Measurements from ENCODE around the gene GRIA3. TPM values are rescaled to one million over a fixed set of nuclear protein-coding genes. Genes with fewer than 3 reads are reported as not detected.

GRIA3 gene
- total RNA-seq, 1 experiment from 2014 or later = 3.8 TPM

DNA sequence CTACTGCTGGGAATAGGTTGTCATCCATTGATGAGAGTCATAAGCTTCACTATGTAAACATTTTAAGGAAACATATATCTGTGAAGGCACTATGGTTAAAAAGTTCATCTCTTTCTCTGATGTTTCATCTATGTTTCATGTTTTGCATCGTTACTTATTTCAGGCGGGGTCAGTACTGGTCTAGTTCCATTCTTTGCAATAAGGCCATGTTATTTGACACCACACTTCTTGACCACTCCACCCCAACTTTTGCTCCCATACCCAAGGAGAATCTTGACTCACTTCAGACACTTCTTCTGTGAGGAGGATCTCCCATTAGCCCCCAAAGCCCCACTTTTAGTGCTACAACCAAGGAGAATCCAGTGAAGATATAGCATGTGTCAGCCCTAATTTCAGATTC is 119.4 kb downstream of the GRIA3 start (continued):
- TF ChIP-seq, protein P1, sequence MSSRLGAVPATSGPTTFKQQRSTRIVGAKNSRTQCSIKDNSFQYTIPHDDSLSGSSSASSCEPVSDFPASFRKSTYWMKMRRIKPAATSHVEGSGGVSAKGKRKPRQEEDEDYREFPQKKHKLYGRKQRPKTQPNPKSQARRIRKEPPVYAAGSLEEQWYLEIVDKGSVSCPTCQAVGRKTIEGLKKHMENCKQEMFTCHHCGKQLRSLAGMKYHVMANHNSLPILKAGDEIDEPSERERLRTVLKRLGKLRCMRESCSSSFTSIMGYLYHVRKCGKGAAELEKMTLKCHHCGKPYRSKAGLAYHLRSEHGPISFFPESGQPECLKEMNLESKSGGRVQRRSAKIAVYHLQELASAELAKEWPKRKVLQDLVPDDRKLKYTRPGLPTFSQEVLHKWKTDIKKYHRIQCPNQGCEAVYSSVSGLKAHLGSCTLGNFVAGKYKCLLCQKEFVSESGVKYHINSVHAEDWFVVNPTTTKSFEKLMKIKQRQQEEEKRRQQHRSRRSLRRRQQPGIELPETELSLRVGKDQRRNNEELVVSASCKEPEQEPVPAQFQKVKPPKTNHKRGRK (CRISPR knock-in tag; IDR thresholded peaks at IDR 0.05; ENCODE audit: borderline replicate concordance) = no peak
- no peak for TF ChIP-seq NR3C1 (CRISPR knock-in tag; conservative IDR thresholded peaks at IDR 0.05; ENCODE audit: low read depth)

DNA sequence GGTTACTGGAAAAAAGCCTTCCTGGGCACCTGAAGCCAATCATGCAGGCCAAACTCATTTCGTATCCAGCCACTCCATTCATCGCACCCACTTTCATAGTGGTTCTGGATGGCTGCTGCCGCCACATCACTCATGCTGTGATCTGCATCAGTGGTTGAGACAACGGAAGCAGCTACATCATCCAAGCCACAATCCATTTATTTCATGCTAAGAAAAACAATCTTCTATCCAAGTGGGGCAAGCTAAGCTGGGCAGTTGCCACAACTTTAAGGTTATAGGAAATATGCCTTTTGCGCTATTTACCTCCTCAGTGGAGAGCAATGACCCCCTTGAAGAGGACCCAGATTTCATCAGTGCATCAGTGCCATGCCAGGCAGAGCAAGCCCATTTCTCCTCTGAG is 124.6 kb downstream of the GRIA3 start:
- Mint-ChIP-seq H3K36me3 (no peaks in the 10 kb centered on the region), H3K27me3 (ENCODE audit: low read depth) (no peaks in the 10 kb centered on the region; the same call in 1 of the 2 replicates), H3K27ac (no peak overlapping the region), H3K4me1 (no peaks in the 10 kb centered on the region), H3K4me3 (no peak overlapping the region), H3K9me3 (no peaks in the 10 kb centered on the region)
- ATAC-seq (no peak), DNase-seq (ENCODE audit: low spot score) (no peak)
- TF ChIP-seq ZNF671 (CRISPR knock-in tag; IDR thresholded peaks at IDR 0.05) = no peak
- no peak for TF ChIP-seq JAZF1 (CRISPR knock-in tag; IDR thresholded peaks at IDR 0.05)
- TF ChIP-seq, protein P2, sequence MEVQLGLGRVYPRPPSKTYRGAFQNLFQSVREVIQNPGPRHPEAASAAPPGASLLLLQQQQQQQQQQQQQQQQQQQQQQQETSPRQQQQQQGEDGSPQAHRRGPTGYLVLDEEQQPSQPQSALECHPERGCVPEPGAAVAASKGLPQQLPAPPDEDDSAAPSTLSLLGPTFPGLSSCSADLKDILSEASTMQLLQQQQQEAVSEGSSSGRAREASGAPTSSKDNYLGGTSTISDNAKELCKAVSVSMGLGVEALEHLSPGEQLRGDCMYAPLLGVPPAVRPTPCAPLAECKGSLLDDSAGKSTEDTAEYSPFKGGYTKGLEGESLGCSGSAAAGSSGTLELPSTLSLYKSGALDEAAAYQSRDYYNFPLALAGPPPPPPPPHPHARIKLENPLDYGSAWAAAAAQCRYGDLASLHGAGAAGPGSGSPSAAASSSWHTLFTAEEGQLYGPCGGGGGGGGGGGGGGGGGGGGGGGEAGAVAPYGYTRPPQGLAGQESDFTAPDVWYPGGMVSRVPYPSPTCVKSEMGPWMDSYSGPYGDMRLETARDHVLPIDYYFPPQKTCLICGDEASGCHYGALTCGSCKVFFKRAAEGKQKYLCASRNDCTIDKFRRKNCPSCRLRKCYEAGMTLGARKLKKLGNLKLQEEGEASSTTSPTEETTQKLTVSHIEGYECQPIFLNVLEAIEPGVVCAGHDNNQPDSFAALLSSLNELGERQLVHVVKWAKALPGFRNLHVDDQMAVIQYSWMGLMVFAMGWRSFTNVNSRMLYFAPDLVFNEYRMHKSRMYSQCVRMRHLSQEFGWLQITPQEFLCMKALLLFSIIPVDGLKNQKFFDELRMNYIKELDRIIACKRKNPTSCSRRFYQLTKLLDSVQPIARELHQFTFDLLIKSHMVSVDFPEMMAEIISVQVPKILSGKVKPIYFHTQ (CRISPR knock-in tag; IDR thresholded peaks at IDR 0.05) = no peak
- TF ChIP-seq NR2C2 (CRISPR knock-in tag; IDR thresholded peaks at IDR 0.05) = no peak
- TF ChIP-seq SMAD4 (CRISPR knock-in tag; IDR thresholded peaks at IDR 0.05) = no peak
- TF ChIP-seq, protein P3, sequence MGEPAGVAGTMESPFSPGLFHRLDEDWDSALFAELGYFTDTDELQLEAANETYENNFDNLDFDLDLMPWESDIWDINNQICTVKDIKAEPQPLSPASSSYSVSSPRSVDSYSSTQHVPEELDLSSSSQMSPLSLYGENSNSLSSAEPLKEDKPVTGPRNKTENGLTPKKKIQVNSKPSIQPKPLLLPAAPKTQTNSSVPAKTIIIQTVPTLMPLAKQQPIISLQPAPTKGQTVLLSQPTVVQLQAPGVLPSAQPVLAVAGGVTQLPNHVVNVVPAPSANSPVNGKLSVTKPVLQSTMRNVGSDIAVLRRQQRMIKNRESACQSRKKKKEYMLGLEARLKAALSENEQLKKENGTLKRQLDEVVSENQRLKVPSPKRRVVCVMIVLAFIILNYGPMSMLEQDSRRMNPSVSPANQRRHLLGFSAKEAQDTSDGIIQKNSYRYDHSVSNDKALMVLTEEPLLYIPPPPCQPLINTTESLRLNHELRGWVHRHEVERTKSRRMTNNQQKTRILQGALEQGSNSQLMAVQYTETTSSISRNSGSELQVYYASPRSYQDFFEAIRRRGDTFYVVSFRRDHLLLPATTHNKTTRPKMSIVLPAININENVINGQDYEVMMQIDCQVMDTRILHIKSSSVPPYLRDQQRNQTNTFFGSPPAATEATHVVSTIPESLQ (CRISPR knock-in tag; IDR thresholded peaks at IDR 0.05) = no peak
- no peak for TF ChIP-seq SP1 (CRISPR knock-in tag; conservative IDR thresholded peaks at IDR 0.05)
- POLR2A ChIA-PET = no interaction called here
- CTCF ChIA-PET = no interaction called here

DNA sequence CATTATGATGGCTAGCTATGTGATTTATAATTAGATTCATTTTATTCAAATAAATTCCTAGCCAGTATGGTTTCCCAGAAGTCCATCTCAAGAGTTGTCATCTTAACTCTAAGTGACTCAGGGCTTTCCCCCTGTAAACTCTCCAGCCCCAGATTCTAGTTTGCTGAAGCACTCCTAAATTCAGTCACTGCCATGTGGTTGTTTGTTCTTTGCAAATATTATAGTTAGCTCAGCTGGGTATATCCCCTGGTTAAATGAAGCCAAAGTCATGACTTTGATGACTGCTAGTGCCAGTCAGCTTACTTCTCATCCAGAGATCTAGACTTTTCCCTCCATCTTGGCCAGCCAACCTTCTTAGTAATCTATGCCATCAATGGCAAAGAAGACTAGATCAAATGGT is 126.0 kb downstream of the GRIA3 start:
- Mint-ChIP-seq H3K4me1 (no peaks in the 10 kb centered on the region), H3K9me3 (no peaks in the 10 kb centered on the region), H3K27me3 (ENCODE audit: low read depth) (no peaks in the 10 kb centered on the region; the same call in 1 of the 2 replicates), H3K27ac (no peak overlapping the region), H3K36me3 (no peaks in the 10 kb centered on the region), H3K4me3 (no peak overlapping the region)
- ATAC-seq (no peak), DNase-seq (ENCODE audit: low spot score) (no peak)
- TF ChIP-seq ZNF416 (CRISPR knock-in tag; IDR thresholded peaks at IDR 0.05) (no peak), TP53 (CRISPR knock-in tag; IDR thresholded peaks at IDR 0.05) (no peak), SMAD3 (CRISPR knock-in tag; IDR thresholded peaks at IDR 0.05; ENCODE audit: borderline replicate concordance) (no peak), IRF2 (CRISPR knock-in tag; IDR thresholded peaks at IDR 0.05; ENCODE audit: borderline replicate concordance, low read depth) (no peak), TEAD1 (CRISPR knock-in tag; IDR thresholded peaks at IDR 0.05) (no peak), SOX15 (CRISPR knock-in tag; IDR thresholded peaks at IDR 0.05) (no peak), SMAD4 (CRISPR knock-in tag; IDR thresholded peaks at IDR 0.05) (no peak), GABPB1 (CRISPR knock-in tag; IDR thresholded peaks at IDR 0.05) (no peak)
- TF ChIP-seq, protein P4, sequence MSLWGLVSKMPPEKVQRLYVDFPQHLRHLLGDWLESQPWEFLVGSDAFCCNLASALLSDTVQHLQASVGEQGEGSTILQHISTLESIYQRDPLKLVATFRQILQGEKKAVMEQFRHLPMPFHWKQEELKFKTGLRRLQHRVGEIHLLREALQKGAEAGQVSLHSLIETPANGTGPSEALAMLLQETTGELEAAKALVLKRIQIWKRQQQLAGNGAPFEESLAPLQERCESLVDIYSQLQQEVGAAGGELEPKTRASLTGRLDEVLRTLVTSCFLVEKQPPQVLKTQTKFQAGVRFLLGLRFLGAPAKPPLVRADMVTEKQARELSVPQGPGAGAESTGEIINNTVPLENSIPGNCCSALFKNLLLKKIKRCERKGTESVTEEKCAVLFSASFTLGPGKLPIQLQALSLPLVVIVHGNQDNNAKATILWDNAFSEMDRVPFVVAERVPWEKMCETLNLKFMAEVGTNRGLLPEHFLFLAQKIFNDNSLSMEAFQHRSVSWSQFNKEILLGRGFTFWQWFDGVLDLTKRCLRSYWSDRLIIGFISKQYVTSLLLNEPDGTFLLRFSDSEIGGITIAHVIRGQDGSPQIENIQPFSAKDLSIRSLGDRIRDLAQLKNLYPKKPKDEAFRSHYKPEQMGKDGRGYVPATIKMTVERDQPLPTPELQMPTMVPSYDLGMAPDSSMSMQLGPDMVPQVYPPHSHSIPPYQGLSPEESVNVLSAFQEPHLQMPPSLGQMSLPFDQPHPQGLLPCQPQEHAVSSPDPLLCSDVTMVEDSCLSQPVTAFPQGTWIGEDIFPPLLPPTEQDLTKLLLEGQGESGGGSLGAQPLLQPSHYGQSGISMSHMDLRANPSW (CRISPR knock-in tag; conservative IDR thresholded peaks at IDR 0.05; ENCODE audit: low read depth) = no peak
- TF ChIP-seq, protein P5, sequence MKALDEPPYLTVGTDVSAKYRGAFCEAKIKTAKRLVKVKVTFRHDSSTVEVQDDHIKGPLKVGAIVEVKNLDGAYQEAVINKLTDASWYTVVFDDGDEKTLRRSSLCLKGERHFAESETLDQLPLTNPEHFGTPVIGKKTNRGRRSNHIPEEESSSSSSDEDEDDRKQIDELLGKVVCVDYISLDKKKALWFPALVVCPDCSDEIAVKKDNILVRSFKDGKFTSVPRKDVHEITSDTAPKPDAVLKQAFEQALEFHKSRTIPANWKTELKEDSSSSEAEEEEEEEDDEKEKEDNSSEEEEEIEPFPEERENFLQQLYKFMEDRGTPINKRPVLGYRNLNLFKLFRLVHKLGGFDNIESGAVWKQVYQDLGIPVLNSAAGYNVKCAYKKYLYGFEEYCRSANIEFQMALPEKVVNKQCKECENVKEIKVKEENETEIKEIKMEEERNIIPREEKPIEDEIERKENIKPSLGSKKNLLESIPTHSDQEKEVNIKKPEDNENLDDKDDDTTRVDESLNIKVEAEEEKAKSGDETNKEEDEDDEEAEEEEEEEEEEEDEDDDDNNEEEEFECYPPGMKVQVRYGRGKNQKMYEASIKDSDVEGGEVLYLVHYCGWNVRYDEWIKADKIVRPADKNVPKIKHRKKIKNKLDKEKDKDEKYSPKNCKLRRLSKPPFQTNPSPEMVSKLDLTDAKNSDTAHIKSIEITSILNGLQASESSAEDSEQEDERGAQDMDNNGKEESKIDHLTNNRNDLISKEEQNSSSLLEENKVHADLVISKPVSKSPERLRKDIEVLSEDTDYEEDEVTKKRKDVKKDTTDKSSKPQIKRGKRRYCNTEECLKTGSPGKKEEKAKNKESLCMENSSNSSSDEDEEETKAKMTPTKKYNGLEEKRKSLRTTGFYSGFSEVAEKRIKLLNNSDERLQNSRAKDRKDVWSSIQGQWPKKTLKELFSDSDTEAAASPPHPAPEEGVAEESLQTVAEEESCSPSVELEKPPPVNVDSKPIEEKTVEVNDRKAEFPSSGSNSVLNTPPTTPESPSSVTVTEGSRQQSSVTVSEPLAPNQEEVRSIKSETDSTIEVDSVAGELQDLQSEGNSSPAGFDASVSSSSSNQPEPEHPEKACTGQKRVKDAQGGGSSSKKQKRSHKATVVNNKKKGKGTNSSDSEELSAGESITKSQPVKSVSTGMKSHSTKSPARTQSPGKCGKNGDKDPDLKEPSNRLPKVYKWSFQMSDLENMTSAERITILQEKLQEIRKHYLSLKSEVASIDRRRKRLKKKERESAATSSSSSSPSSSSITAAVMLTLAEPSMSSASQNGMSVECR (CRISPR knock-in tag; IDR thresholded peaks at IDR 0.05; ENCODE audit: borderline replicate concordance) = no peak
- CTCF ChIA-PET = no interaction called here
- POLR2A ChIA-PET = no interaction called here
